ENCODE results near the gene ZNF784. TPM values are rescaled to one million over a fixed set of nuclear protein-coding genes. Genes with fewer than 3 reads are reported as not detected.

The ZNF784 gene
- total RNA-seq, 1 experiment from 2014 or later = 3.1 TPM

DNA sequence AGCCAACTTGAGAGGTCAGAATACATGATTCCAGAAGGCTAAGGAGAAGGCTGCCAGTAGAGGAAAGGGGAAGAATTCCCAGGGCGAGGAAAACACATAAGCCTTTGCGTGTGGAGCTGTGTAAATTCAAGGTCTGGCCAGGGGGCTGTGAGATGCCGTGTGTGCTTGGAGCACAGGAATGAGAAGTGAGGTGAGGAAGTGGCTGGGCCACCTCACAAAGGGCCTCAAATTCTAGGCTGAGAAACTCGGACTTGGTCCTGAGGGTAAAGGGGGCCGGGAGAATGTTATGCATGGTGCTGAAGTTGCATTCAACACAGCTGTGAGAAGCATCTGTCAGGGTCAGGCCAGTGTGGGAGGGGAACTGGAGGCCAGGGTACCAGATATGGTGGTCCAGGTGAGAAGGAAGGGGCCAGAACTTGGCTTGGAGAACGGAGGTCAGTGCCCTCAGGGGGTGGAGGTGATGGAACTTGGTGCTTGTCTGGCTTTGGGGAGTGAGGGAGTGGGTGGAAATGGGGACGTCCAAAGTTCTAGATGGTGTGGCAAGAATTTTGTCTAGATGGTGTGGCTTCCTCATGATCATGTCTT lies 11.6 kb upstream of the ZNF784 start:
- TF ChIP-seq, protein P1, sequence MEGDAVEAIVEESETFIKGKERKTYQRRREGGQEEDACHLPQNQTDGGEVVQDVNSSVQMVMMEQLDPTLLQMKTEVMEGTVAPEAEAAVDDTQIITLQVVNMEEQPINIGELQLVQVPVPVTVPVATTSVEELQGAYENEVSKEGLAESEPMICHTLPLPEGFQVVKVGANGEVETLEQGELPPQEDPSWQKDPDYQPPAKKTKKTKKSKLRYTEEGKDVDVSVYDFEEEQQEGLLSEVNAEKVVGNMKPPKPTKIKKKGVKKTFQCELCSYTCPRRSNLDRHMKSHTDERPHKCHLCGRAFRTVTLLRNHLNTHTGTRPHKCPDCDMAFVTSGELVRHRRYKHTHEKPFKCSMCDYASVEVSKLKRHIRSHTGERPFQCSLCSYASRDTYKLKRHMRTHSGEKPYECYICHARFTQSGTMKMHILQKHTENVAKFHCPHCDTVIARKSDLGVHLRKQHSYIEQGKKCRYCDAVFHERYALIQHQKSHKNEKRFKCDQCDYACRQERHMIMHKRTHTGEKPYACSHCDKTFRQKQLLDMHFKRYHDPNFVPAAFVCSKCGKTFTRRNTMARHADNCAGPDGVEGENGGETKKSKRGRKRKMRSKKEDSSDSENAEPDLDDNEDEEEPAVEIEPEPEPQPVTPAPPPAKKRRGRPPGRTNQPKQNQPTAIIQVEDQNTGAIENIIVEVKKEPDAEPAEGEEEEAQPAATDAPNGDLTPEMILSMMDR (IDR thresholded peaks at IDR 0.05; ENCODE audit: unreplicated experiment) = no peak
- POLR2A ChIA-PET = interaction anchor here (0.6 to 2.2 kb wide), 12 partner anchors 11 to 519 kb away, joined by 3 to 9 read pairs (median 4); partner anchors contain the start of genes CCDC106, PPP1R12C, TMEM238 and U2AF2
- H3K27me3 Mint-ChIP-seq (ENCODE audit: insufficient read depth, unreplicated experiment) = no peaks in the 10 kb centered on the region
- no peaks in the 10 kb centered on the region for H3K9me3 Mint-ChIP-seq (ENCODE audit: unreplicated experiment)
- H3K27ac Mint-ChIP-seq (ENCODE audit: low read depth, unreplicated experiment) = peak overlapping the region; percentile 100
- intact Hi-C loops (cut with micrococcal nuclease) = loop anchor here (10.0 kb wide), 1 partner anchor 699 kb away; no protein-coding TSS in a partner anchor
- peaks cover 22% of the 10 kb centered on the region for H3K36me3 Mint-ChIP-seq (ENCODE audit: insufficient read depth, unreplicated experiment)
- peak overlapping the region; percentile 98 for H3K4me3 Mint-ChIP-seq (ENCODE audit: unreplicated experiment)
- CTCF ChIA-PET = interaction anchor here (0.5 to 6.7 kb wide), 11 partner anchors 11 to 344 kb away, joined by 3 to 122 read pairs (median 5); partner anchors contain the start of gene ZNF865
- BruUV-seq (replicated peaks) = no TSS peak
- H3K4me1 Mint-ChIP-seq (ENCODE audit: insufficient read depth, unreplicated experiment) = peaks cover 30% of the 10 kb centered on the region
- DNase-seq (ENCODE audit: unreplicated experiment) = no peak

DNA sequence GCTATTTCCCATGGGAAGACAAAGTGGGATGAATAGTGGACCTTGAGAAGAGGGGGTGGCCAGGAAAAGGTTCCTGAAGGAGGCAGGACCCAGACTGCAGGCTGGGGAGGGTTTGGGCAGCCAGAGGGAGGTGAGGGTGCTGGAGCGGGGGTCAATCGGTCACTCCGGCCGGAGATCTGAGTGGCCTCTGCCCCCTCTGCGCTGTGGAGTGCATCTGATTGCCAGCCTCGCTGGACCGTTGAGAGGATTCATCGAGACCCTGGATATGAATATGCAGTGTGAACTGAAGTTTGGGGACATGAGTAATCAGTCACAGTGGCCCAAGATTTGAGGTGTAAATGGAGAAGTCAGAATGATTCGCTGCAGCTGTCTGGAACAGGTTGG lies 11.0 kb upstream of the ZNF784 start:
- CTCF ChIA-PET = interaction anchor here (1.1 to 6.7 kb wide), 4 partner anchors 11 to 122 kb away, joined by 3 to 122 read pairs (median 6); partner anchors contain the start of gene ZNF865
- intact Hi-C loops (cut with micrococcal nuclease) = loop anchor here (10.0 kb wide), 1 partner anchor 699 kb away; no protein-coding TSS in a partner anchor
- TF ChIP-seq, protein P1 (IDR thresholded peaks at IDR 0.05; ENCODE audit: unreplicated experiment) = no peak
- Mint-ChIP-seq H3K27ac (ENCODE audit: low read depth, unreplicated experiment) (peak overlapping the region; percentile 100), H3K27me3 (ENCODE audit: insufficient read depth, unreplicated experiment) (no peaks in the 10 kb centered on the region), H3K36me3 (ENCODE audit: insufficient read depth, unreplicated experiment) (peaks cover 22% of the 10 kb centered on the region), H3K4me3 (ENCODE audit: unreplicated experiment) (peak overlapping the region; percentile 98), H3K4me1 (ENCODE audit: insufficient read depth, unreplicated experiment) (peaks cover 30% of the 10 kb centered on the region), H3K9me3 (ENCODE audit: unreplicated experiment) (no peaks in the 10 kb centered on the region)
- no peak for DNase-seq (ENCODE audit: unreplicated experiment)
- BruUV-seq (replicated peaks) = no TSS peak
- POLR2A ChIA-PET = interaction anchor here (0.6 to 1.7 kb wide), 12 partner anchors 8 to 490 kb away, joined by 3 to 9 read pairs (median 4); partner anchors contain the start of genes CCDC106, TMEM238, U2AF2 and ZNF581

DNA sequence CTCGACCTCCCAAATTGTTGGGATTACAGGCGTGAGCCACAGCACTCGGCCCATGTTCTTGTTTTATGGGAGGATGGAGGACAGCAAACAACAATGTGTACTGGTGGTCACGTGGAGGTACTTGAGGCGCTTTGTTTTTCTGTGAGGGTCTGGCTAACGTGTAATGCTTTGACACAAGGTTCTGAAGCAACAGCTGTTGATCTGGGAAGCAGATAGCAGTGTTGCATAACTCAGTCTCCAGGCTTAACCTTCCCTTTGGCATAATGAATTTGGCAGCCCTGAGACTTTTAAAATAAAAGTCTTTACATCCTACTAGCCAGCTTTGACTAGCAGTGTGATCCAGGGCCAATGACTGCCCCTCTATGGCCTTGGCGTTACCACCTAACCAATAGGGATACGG lies 9.5 kb upstream of the ZNF784 start:
- DNase-seq (ENCODE audit: unreplicated experiment) = no peak
- CTCF ChIA-PET = interaction anchor here (0.6 to 6.7 kb wide), 18 partner anchors 9 to 1526 kb away, joined by 3 to 122 read pairs (median 5); partner anchors contain the start of genes CCDC106, DNAAF3, U2AF2 and ZNF784
- Mint-ChIP-seq H3K4me3 (ENCODE audit: unreplicated experiment) (no peak overlapping the region), H3K4me1 (ENCODE audit: insufficient read depth, unreplicated experiment) (peaks cover 30% of the 10 kb centered on the region), H3K36me3 (ENCODE audit: insufficient read depth, unreplicated experiment) (peaks cover 18% of the 10 kb centered on the region), H3K27ac (ENCODE audit: low read depth, unreplicated experiment) (no peak overlapping the region), H3K9me3 (ENCODE audit: unreplicated experiment) (no peaks in the 10 kb centered on the region), H3K27me3 (ENCODE audit: insufficient read depth, unreplicated experiment) (no peaks in the 10 kb centered on the region)
- no TSS peak for BruUV-seq (replicated peaks)
- TF ChIP-seq, protein P1 (IDR thresholded peaks at IDR 0.05; ENCODE audit: unreplicated experiment) = no peak
- POLR2A ChIA-PET = interaction anchor here (0.8 to 3.1 kb wide), 10 partner anchors 9 to 130 kb away, joined by 4 to 25 read pairs (median 6); partner anchors contain the start of genes FIZ1, U2AF2, ZNF524 and ZNF581
- intact Hi-C loops (cut with micrococcal nuclease) = loop anchor here (10.0 kb wide), 1 partner anchor 701 kb away; no protein-coding TSS in a partner anchor

- peaks cover 7% of the 10 kb centered on the region for H3K36me3 Mint-ChIP-seq (ENCODE audit: insufficient read depth, unreplicated experiment)
- intact Hi-C loops (cut with micrococcal nuclease) = loop anchor here (10.0 kb wide), 1 partner anchor 702 kb away; no protein-coding TSS in a partner anchor
- no peak overlapping the region for H3K27ac Mint-ChIP-seq (ENCODE audit: low read depth, unreplicated experiment)
- ChIA-PET CTCF (interaction anchor here (0.6 to 6.7 kb wide), 28 partner anchors 9 to 1186 kb away, joined by 3 to 122 read pairs (median 4); partner anchors contain the start of genes CCDC106, DNAAF3, U2AF2 and ZNF865), POLR2A (interaction anchor here (0.6 to 3.1 kb wide), 15 partner anchors 10 to 491 kb away, joined by 3 to 25 read pairs (median 4); partner anchors contain the start of genes CCDC106, FIZ1, TMEM238 and U2AF2)
- no peaks in the 10 kb centered on the region for H3K27me3 Mint-ChIP-seq (ENCODE audit: insufficient read depth, unreplicated experiment)
- DNase-seq (ENCODE audit: unreplicated experiment) = peak; percentile 96
- H3K4me3 Mint-ChIP-seq (ENCODE audit: unreplicated experiment) = no peak overlapping the region
- no peaks in the 10 kb centered on the region for H3K9me3 Mint-ChIP-seq (ENCODE audit: unreplicated experiment)
- peaks cover 30% of the 10 kb centered on the region for H3K4me1 Mint-ChIP-seq (ENCODE audit: insufficient read depth, unreplicated experiment)
- TF ChIP-seq, protein P1 (IDR thresholded peaks at IDR 0.05; ENCODE audit: unreplicated experiment) = peak; percentile 66
- no TSS peak for BruUV-seq (replicated peaks)
Measured at GRCh38 chr19:55632463-55632834, 8.1 kb upstream of the ZNF784 start.
